HepG2 (cell line): ENCODE results near the gene USP14. TPM values are rescaled to one million over a fixed set of nuclear protein-coding genes. Genes with fewer than 3 reads are reported as not detected.

Experiments
- ADNP ChIP-seq: sonication (generic); formaldehyde crosslinking; IDR thresholded peaks from 2 replicates; pipeline ENCODE4 v1.4.0; 2020; ENCODE audit warnings: missing genetic modification reagents
- ARID2 ChIP-seq: sonication (generic); formaldehyde crosslinking; IDR thresholded peaks from 2 replicates; pipeline ENCODE4 v1.8.1; 2022; ENCODE audit warnings: mild to moderate bottlenecking, missing genetic modification reagents, borderline replicate concordance
- CHD2 ChIP-seq: IDR thresholded peaks from 2 replicates; pipeline ENCODE4 v1.6.1; 2011; ENCODE audit warnings: low read depth, low read length, improper control_type of control experiment
- EEA1 ChIP-seq: sonication (generic); formaldehyde crosslinking; IDR thresholded peaks from 2 replicates; pipeline ENCODE4 v1.5.1; 2020; ENCODE audit warnings: mild to moderate bottlenecking, missing genetic modification reagents, borderline replicate concordance
- MTA1 ChIP-seq: sonication (generic); formaldehyde crosslinking; IDR thresholded peaks from 2 replicates; pipeline ENCODE4 v1.4.0; 2020; ENCODE audit warnings: missing genetic modification reagents, mild to moderate bottlenecking, borderline replicate concordance
- PITX1 ChIP-seq: sonication (generic); formaldehyde crosslinking; IDR thresholded peaks from 2 replicates; pipeline ENCODE4 v1.5.1; 2020; ENCODE audit warnings: mild to moderate bottlenecking, missing genetic modification reagents
- POLR2AphosphoS2 ChIP-seq: IDR thresholded peaks from 2 replicates; pipeline ENCODE4 v1.6.1; 2011; ENCODE audit warnings: low read depth, low read length, improper control_type of control experiment
- SP5 ChIP-seq: IDR thresholded peaks from 2 replicates; pipeline ENCODE4 v1.6.1; 2016; ENCODE audit warnings: low read depth, borderline replicate concordance
- TEAD2 ChIP-seq: sonication (generic); formaldehyde crosslinking; IDR thresholded peaks from 2 replicates; pipeline ENCODE4 v1.9.0; 2021; ENCODE audit warnings: missing genetic modification reagents
- U2AF2 ChIP-seq: fragments of 200-400 bp; formaldehyde crosslinking; IDR thresholded peaks from 2 replicates; pipeline ENCODE4 v1.6.1; 2017; ENCODE audit warnings: low read depth, mild to moderate bottlenecking, low read length
- ZNF101 ChIP-seq: sonication (generic); formaldehyde crosslinking; IDR thresholded peaks from 2 replicates; pipeline ENCODE4 v1.4.0; 2020; ENCODE audit warnings: mild to moderate bottlenecking, low read depth, missing genetic modification reagents, borderline replicate concordance
- ZNF17 ChIP-seq: sonication (generic); formaldehyde crosslinking; IDR thresholded peaks from 2 replicates; pipeline ENCODE4 v1.5.0; 2020; ENCODE audit warnings: mild to moderate bottlenecking, missing genetic modification reagents
- ZNF547 ChIP-seq: sonication (generic); formaldehyde crosslinking; IDR thresholded peaks from 2 replicates; pipeline ENCODE4 v1.5.1; 2020; ENCODE audit warnings: mild to moderate bottlenecking, missing genetic modification reagents
- ZNF550 ChIP-seq: sonication (generic); formaldehyde crosslinking; IDR thresholded peaks from 2 replicates; pipeline ENCODE4 v1.4.0; 2020; ENCODE audit warnings: mild to moderate bottlenecking, missing genetic modification reagents, borderline replicate concordance
- ZNF563 ChIP-seq: sonication (generic); formaldehyde crosslinking; IDR thresholded peaks from 2 replicates; pipeline ENCODE4 v1.8.0; 2022; ENCODE audit warnings: mild to moderate bottlenecking, moderate library complexity, missing genetic modification reagents
- ZNF724P ChIP-seq: sonication (generic); formaldehyde crosslinking; IDR thresholded peaks from 2 replicates; pipeline ENCODE4 v1.8.0; 2022; ENCODE audit warnings: missing genetic modification reagents, borderline replicate concordance
- ZNF816 ChIP-seq: sonication (generic); formaldehyde crosslinking; IDR thresholded peaks from 2 replicates; pipeline ENCODE4 v1.8.0; 2022; ENCODE audit warnings: missing genetic modification reagents, mild to moderate bottlenecking, borderline replicate concordance
- ZSCAN20 ChIP-seq: sonication (generic); formaldehyde crosslinking; IDR thresholded peaks from 2 replicates; pipeline ENCODE4 v1.4.0; 2020; ENCODE audit warnings: missing genetic modification reagents, mild to moderate bottlenecking, borderline replicate concordance
- polyA plus RNA-seq, 8 experiments: library from polyadenylated mRNA; depleted of rRNA in 3 of 8; stranded (reverse) in 7 of 8; unstranded in 1 of 8; fragments of >200 nt; fragmentation: Illumina TruSeq in 4 of 8; extraction: Trizol in 4 of 8; gene quantifications; 2 replicates each; pipeline versions ENCODE4 v1.2.1 to v1.2.3, GENCODE V29; 2011 to 2016; ENCODE audit warnings: low read depth in 4 of 8, missing spikeins in 1 of 8, mixed read lengths in 1 of 8; ENCODE audit not compliant: insufficient read depth in 1 of 8
- total RNA-seq, 5 experiments: library from RNA; depleted of rRNA; stranded (reverse); fragments of >200 nt; fragmentation: Illumina TruSeq; extraction: Trizol; gene quantifications; 2 replicates each; pipeline ENCODE4 v1.2.3, GENCODE V29; 2016; ENCODE audit warnings: low read depth in 1 of 5
- TF ChIP-seq, protein P1 (sequence below): sonication (generic); formaldehyde crosslinking; IDR thresholded peaks from 2 replicates; pipeline ENCODE4 v1.5.0; 2020; ENCODE audit warnings: mild to moderate bottlenecking, missing genetic modification reagents, moderate library complexity
- TF ChIP-seq, protein P2 (sequence below): sonication (generic); formaldehyde crosslinking; IDR thresholded peaks from 2 replicates; pipeline ENCODE4 v1.4.0; 2020; ENCODE audit warnings: missing genetic modification reagents, mild to moderate bottlenecking, borderline replicate concordance
- TF ChIP-seq, protein P3 (sequence below): sonication (generic); formaldehyde crosslinking; IDR thresholded peaks from 2 replicates; pipeline ENCODE4 v1.4.0; 2020; ENCODE audit warnings: missing genetic modification reagents, borderline replicate concordance
- TF ChIP-seq, protein P4 (sequence below): sonication (generic); formaldehyde crosslinking; conservative IDR thresholded peaks from 2 replicates; pipeline ENCODE4 v1.4.0; 2020; ENCODE audit warnings: missing genetic modification reagents

USP14 gene
- total and polyA plus RNA-seq, 2 of the 13 experiments (the other 11 are each of a cell fraction or from before 2014, with no cell fraction given) = 14.7 to 16.6 TPM

DNA sequence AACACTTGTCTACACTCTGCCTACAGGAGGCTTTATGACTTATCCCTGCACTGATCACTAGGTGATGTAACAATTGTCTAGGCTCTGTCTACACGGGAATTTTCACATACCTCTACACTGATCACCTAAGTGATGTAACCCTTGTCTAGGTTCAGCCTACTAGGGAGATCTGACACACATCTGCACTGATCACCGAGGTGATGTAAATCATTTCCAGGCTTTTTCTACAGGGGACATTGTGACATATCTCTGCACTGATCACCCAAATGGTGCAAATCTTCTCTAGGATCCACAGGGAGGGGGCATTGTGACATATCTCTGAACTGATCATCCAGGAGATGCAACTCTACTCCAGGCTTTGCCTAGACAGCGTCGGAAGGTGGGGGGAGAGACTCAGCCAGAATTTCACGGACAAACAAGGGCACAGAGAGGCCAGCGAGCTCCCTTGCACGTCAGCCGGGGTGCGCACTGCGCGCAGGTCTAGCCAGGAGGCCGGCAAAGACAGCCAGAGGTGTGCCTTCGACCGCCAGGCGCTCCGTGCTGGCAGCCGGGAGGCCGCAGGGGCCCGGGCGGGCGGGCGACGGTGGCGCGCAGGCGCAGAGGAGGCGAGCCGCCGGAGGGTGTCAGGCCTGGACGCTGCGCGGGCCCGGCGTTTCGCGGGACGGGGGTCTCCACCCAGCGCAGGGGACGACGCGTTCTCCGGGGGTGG, 46.9 kb upstream of the USP14 start (continued):
- TF ChIP-seq, protein P1, sequence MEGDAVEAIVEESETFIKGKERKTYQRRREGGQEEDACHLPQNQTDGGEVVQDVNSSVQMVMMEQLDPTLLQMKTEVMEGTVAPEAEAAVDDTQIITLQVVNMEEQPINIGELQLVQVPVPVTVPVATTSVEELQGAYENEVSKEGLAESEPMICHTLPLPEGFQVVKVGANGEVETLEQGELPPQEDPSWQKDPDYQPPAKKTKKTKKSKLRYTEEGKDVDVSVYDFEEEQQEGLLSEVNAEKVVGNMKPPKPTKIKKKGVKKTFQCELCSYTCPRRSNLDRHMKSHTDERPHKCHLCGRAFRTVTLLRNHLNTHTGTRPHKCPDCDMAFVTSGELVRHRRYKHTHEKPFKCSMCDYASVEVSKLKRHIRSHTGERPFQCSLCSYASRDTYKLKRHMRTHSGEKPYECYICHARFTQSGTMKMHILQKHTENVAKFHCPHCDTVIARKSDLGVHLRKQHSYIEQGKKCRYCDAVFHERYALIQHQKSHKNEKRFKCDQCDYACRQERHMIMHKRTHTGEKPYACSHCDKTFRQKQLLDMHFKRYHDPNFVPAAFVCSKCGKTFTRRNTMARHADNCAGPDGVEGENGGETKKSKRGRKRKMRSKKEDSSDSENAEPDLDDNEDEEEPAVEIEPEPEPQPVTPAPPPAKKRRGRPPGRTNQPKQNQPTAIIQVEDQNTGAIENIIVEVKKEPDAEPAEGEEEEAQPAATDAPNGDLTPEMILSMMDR (CRISPR knock-in tag) = peak; percentile 9; the same call in 1 of the 2 replicates
- no peak for TF ChIP-seq POLR2AphosphoS2
- TF ChIP-seq ADNP (CRISPR knock-in tag) = no peak
- no peak for TF ChIP-seq TEAD2
- no peak for TF ChIP-seq ZNF724P
- TF ChIP-seq CHD2 = no peak
- TF ChIP-seq U2AF2 = no peak
- no peak for TF ChIP-seq SP5 (CRISPR knock-in tag)
- TF ChIP-seq, protein P2, sequence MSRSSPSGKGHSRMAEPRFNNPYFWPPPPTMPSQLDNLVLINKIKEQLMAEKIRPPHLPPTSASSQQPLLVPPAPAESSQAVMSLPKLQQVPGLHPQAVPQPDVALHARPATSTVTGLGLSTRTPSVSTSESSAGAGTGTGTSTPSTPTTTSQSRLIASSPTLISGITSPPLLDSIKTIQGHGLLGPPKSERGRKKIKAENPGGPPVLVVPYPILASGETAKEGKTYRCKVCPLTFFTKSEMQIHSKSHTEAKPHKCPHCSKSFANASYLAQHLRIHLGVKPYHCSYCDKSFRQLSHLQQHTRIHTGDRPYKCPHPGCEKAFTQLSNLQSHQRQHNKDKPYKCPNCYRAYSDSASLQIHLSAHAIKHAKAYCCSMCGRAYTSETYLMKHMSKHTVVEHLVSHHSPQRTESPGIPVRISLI (CRISPR knock-in tag) = no peak
- no peak for TF ChIP-seq ZNF816 (CRISPR knock-in tag)
- peak; percentile 90 for TF ChIP-seq ZNF547
- no peak for TF ChIP-seq ZNF550 (CRISPR knock-in tag)
- TF ChIP-seq ZSCAN20 = no peak; the same call in 1 of the 2 replicates
- TF ChIP-seq PITX1 (CRISPR knock-in tag) = no peak; the same call in 1 of the 2 replicates
- no peak for TF ChIP-seq ARID2 (CRISPR knock-in tag)
- TF ChIP-seq ZNF101 = no peak
- TF ChIP-seq ZNF563 (CRISPR knock-in tag) = peak; percentile 100
- peak; percentile 75; the same call in 1 of the 2 replicates for TF ChIP-seq EEA1
- TF ChIP-seq, protein P3, sequence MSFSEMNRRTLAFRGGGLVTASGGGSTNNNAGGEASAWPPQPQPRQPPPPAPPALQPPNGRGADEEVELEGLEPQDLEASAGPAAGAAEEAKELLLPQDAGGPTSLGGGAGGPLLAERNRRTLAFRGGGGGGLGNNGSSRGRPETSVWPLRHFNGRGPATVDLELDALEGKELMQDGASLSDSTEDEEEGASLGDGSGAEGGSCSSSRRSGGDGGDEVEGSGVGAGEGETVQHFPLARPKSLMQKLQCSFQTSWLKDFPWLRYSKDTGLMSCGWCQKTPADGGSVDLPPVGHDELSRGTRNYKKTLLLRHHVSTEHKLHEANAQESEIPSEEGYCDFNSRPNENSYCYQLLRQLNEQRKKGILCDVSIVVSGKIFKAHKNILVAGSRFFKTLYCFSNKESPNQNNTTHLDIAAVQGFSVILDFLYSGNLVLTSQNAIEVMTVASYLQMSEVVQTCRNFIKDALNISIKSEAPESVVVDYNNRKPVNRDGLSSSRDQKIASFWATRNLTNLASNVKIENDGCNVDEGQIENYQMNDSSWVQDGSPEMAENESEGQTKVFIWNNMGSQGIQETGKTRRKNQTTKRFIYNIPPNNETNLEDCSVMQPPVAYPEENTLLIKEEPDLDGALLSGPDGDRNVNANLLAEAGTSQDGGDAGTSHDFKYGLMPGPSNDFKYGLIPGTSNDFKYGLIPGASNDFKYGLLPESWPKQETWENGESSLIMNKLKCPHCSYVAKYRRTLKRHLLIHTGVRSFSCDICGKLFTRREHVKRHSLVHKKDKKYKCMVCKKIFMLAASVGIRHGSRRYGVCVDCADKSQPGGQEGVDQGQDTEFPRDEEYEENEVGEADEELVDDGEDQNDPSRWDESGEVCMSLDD (CRISPR knock-in tag) = 0 out of 2 replicates have a peak, but pooled peaks have one; percentile 24
- TF ChIP-seq, protein P4, sequence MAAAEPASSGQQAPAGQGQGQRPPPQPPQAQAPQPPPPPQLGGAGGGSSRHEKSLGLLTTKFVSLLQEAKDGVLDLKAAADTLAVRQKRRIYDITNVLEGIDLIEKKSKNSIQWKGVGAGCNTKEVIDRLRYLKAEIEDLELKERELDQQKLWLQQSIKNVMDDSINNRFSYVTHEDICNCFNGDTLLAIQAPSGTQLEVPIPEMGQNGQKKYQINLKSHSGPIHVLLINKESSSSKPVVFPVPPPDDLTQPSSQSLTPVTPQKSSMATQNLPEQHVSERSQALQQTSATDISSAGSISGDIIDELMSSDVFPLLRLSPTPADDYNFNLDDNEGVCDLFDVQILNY (CRISPR knock-in tag) = 0 out of 2 replicates have a peak, but pooled peaks have one; percentile 60
- TF ChIP-seq MTA1 (CRISPR knock-in tag) = peak; percentile 55; the same call in 1 of the 2 replicates
- no peak for TF ChIP-seq ZNF17
